ENCODE data around the gene MYO1E.
"Not testable (repeated sequence)": the region's sequence is repeated elsewhere in the genome, so short reads cannot be mapped to it uniquely, and the experiment has no call there.

The MYO1E gene

GRCh38 chr15:59350421-59350732 lies 22.3 kb downstream of the MYO1E start:
- no peak for DNase-seq (ENCODE audit: low spot score)

DNA sequence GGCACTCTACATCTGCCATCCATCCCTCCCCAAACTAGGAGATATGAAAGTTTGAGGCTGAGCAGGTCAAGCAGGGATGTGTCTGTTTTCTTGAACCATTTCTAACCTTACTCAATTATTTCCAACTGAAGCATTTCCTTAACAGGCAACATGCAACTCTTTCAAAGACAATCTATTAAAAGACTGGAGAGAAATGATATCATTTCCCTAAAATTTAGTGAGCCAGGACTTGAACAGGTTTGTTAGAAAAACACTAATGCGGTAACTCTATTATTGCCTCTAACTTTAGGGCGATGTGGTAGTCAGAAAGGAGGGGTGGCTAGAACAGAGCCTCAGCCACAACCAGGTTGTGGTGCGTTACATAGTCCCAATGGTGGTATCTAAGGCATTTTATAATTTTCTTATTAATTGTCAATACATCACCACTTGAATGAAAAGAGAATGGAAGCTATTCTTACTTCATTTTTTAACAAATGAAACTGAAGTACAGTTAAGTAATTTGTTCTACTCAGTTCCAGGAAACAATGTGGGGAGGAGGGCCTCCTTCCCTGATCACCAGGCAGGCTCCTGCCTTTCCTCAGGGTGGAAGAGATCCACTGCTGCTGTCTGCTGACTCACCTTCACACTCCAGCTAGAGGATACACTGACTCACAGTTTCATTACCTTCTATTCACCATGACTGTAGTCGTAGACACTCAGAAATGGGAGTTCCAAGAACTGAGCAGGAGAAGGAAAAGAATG lies 22.8 kb downstream of the MYO1E start:
- DNase-seq (ENCODE audit: low spot score): no peak

- no peak for DNase-seq (ENCODE audit: low spot score)
Measured at GRCh38 chr15:59347915-59348314, 24.8 kb downstream of the MYO1E start.

GRCh38 chr15:59346951-59347350 lies 25.7 kb downstream of the MYO1E start:
- no peak for DNase-seq (ENCODE audit: low spot score)

DNA sequence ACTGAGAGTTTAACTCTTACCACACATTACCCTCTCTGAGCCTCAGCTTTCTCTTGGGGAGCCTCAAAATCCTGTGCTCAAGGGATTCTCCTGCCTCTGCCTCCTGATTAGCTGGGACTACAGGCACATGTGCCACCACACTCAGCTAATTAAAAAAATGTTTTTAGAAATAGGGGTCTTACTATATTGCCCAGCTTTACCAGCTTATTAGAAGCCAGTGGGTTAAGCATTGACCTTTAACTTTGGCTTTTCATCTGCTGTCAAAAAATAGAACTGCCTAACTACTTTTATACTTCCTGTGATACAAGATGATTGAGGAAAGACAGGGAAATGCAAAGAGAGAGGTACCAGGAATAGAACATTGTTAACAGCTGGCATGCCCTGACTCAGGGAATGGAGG lies 27.3 kb downstream of the MYO1E start:
- DNase-seq (ENCODE audit: low spot score): no peak

DNA sequence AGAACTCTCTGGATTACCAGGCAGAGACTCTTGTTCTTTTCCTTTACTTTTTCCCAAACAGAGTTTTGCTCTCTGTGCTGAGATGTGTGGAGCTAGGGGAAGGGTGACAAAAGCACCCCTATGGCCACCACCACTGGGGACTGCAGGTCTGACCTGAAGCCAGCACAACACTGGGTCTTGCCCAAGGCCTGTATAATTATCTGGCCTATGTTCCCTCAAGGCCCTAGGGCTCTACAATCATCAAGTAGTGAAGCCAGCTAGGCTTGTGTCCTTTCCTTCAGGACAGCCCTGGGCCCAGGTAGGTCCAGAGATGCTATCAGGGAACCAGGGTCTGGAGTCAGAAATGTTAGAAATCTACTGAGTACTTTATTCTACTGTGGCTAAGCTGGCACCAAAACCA lies 28.4 kb downstream of the MYO1E start:
- DNase-seq (ENCODE audit: low spot score): no peak

DNA sequence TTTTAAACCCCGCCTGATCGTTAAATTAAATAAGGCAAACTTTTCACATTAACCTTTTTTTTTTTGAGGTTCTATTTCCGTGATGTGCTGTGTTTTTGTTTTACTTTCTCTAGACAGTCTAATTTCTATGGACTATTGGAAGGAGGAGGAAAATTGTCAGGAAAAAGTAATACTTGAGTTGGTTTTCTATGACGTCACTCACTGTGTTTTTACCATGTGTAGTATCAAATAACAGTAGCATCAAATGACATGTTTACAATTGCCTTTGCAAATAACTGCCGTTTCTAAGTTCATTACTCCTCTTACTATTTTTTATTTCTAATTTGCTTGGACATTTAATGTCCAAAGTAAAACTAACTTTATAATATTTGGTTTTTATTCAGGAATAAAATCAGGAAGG lies 32.3 kb downstream of the MYO1E start:
- DNase-seq (ENCODE audit: low spot score): no peak

GRCh38 chr15:59339252-59339672 lies 33.4 kb downstream of the MYO1E start:
- no peak for DNase-seq (ENCODE audit: low spot score)

- no peak for DNase-seq (ENCODE audit: low spot score)
Measured at GRCh38 chr15:59338414-59338813, 34.3 kb downstream of the MYO1E start.

- not testable (repeated sequence) for DNase-seq (ENCODE audit: low spot score)
Measured at GRCh38 chr15:59336725-59337124, 35.9 kb downstream of the MYO1E start.

- no peak for DNase-seq (ENCODE audit: low spot score)
Measured at GRCh38 chr15:59335207-59335786, 37.4 kb downstream of the MYO1E start.

DNA sequence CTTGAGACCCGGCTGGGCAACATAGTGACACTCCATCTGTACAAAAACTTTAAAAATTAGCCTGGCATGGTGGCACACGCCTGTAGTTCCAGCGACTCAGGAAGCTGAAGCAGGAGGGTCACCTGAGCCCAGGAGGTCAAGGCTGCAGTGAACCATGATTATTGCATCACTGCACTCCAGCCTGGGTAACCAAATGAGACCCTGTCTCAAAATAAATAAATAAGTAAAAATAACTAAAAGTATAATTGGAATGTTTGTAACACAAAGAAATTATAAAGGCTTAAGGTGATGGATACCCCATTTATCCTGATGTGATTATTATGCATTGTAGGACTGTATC lies 38.6 kb downstream of the MYO1E start:
- DNase-seq (ENCODE audit: low spot score): no peak

GRCh38 chr15:59333401-59334075 lies 39.1 kb downstream of the MYO1E start:
- DNase-seq (ENCODE audit: low spot score): no peak

- DNase-seq (ENCODE audit: low spot score): no peak
Measured at GRCh38 chr15:59332009-59332408, 40.7 kb downstream of the MYO1E start.

GRCh38 chr15:59330649-59331048 lies 42.0 kb downstream of the MYO1E start:
- DNase-seq (ENCODE audit: low spot score): no peak

- no peak for DNase-seq (ENCODE audit: low spot score)
Measured at GRCh38 chr15:59329570-59330350, 42.9 kb downstream of the MYO1E start.

DNA sequence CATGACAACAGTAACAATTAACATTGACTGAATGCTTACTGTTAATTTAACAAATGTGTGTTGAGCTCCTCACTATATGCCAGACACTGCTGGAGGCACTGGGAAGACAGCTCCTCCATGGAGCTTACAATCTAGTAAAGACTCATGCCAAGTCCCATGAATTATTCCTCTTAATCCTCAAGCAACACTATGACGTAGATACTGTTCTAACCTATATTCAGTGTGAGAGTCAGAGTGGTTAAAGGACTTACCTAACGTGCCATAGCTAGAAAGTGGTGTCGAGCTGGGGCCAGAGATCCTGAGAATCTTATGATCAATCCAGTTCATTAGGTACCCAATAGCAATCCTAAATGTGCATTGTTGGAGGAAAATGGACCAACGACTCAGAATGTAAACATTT lies 43.6 kb downstream of the MYO1E start:
- no peak for DNase-seq (ENCODE audit: low spot score)

DNA sequence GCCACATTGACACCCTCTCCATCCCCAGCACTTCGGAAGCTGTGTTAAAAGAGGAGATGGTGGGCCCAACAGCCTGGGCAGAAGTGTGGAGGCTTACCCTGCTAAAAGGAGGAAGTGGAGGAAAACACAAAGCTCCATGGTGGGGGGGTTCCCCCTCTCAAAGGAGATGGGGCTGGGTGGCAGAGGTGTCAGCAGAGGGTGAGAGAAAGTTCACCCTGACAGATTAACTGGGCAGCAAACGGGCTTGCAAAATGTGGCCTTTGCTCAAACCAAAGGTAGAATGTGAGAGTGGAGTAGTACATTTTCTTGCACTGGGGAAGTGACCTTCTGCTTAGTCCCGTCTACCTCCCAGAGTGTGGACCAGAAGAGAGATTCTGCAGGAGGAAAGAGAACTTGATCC lies 44.7 kb downstream of the MYO1E start:
- no peak for DNase-seq (ENCODE audit: low spot score)

GRCh38 chr15:59326856-59327255 lies 45.8 kb downstream of the MYO1E start:
- DNase-seq (ENCODE audit: low spot score): no peak

DNA sequence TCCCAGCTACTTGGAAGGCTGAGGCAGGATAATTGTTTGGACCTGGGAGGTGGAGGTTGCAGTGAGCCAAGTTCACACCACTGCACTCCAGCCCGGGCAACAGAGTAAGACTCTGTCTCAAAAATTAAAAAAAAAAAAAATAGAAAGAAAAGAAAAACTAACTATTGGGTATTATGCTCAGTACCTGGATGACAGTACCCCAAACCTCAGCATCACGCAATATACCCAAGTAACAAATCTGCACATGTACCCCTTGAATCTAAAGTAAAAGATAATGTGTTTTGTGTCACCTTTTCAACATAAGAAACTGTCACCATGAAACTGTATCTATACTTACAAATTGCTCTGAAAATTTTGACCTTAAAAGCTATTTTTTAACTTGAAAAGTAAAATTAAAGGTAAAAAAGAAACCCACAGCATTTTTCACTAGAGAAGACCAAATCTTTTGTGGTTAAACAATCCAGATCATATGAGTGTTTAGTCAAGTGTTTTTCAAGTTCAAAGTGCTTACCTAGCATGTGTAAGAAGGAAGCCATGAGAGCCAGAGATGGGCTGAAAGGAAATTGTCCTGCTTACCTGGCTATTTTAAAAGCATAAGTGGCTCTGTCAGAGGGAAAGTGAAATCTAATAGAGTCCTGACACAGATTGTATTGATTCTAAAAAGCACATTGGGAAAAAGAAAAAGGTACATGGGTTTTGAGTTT lies 50.5 kb downstream of the MYO1E start:
- no peak for DNase-seq (ENCODE audit: low spot score)

DNA sequence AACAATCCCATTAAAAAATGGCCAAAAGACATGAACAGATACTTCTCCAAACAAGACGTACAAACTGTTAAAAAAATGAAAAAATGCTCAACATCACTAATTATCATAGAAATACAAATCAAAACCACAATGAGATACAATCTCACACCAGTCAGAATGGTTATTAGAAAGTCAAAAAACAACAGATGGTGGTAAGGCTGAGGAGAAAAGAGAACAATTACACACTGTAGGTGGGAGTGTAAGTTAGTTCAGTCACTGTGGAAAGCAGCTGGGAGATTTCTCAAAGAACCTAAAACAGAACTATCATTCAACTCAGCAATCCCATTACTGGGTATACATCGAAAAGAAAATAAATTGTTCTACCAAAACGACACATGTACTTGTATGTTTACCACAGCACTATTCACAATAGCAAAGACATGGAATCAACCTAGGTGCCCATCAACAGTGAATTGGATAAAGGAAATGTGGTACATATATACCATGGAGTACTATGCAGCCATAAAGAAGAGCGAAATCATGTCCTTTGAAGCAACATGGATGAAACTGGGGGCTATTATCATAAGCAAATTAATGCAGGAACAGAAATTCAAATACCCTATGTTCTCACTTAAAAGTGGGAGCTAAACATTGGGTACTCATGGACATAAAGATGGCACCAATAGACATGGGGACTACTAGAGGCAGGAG lies 51.5 kb downstream of the MYO1E start:
- DNase-seq (ENCODE audit: low spot score): no peak

DNA sequence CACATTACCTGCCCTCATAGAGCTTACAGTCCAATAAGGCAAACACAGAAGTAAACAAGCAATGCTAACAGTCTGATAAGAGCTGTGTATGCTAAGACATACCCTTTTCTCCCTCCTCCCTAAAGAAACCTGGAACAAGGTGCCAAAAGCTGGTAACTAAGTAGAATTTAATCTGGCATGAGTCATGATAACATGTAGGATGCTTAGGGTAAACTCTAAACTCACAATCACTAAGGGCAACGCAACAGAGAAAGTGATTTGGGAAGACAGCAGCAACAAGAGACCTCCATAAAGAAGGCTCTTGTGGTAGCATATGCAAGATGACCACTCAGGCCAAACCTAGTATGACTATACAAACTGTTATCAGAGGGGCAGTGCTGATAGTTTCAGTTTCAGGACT lies 55.5 kb downstream of the MYO1E start:
- DNase-seq (ENCODE audit: low spot score): no peak
